GM12878 (cell line): Measurements from ENCODE around the gene RNF31. TPM values are rescaled to one million over a fixed set of nuclear protein-coding genes. Genes with fewer than 3 reads are reported as not detected.

Experiments used
- ATAC-seq: fragments of 200-7000 bp; cut with Tn5 transposase; 3 replicates; pipeline ENCODE4 v1.9.1; 2020; ENCODE audit warnings: mild to moderate bottlenecking, moderate library complexity
- BruUV-seq: library from RNA; stranded (reverse); fragments of 400-500 nt; replicated peaks from 2 replicates; lab custom pipeline; 2021; lab: Mats Ljungman, UMichigan
- CTCF ChIA-PET: fragments of 300-600 bp; sonication (Branson Sonifier 250); formaldehyde crosslinking; extraction: SDS; loops from one replicate; lab custom pipeline; 2021; ENCODE audit warnings: inconsistent platforms; lab: Yijun Ruan, JAX
- POLR2A ChIA-PET: fragments of 350-600 bp; formaldehyde crosslinking; extraction: SDS; loops from one replicate; lab custom pipeline; 2021; ENCODE audit warnings: inconsistent platforms; lab: Charles Lee
- RAD21 ChIA-PET: fragments of 300-600 bp; sonication (Branson Sonifier 250); formaldehyde crosslinking; loops from one replicate; lab custom pipeline; 2023; ENCODE audit warnings: antibody characterized with exemption; ENCODE audit not compliant: unreplicated experiment; lab: Charles Lee
- SMC1A ChIA-PET: fragments of 300-600 bp; sonication (Branson Sonifier 250); formaldehyde crosslinking; loops from one replicate; lab custom pipeline; 2023; ENCODE audit not compliant: unreplicated experiment, uncharacterized antibody; lab: Charles Lee
- DNase-seq: peaks from one replicate; pipeline ENCODE4 v3.0.0-alpha.2; 2011; ENCODE audit warnings: low read depth, low spot score
- FAIRE-seq: peaks from 3 replicates; lab custom pipeline; 2011; peaks lifted over from hg19 to GRCh38; lab: Jason Lieb, UNC
- H2AFZ ChIP-seq: 2 replicates; pipeline ENCODE4 v1.6.0; 2011; ENCODE audit warnings: low read depth, low read length, control low read depth; ENCODE audit not compliant: control insufficient read depth
- H3K27ac ChIP-seq: 2 replicates; pipeline ENCODE4 v1.5.1; 2011; ENCODE audit warnings: control low read depth; ENCODE audit not compliant: control insufficient read depth, insufficient read depth
- H3K27me3 ChIP-seq, 2 experiments: replicated peaks in 1 of 2; 2 replicates each; pipeline versions ENCODE4 v1.6.0 to v1.6.1; 2011; ENCODE audit warnings: low read length in 1 of 2; ENCODE audit not compliant: control insufficient read depth in 2 of 2, insufficient read depth in 2 of 2
- H3K36me3 ChIP-seq, 2 experiments: 2 replicates each; pipeline ENCODE4 v1.5.1; 2011; ENCODE audit warnings: low read length in 1 of 2; ENCODE audit not compliant: control insufficient read depth in 2 of 2, insufficient read depth in 2 of 2
- H3K4me1 ChIP-seq: 2 replicates; pipeline ENCODE4 v1.6.1; 2011; ENCODE audit warnings: mild to moderate bottlenecking, low read length, moderate library complexity, mixed read lengths; ENCODE audit not compliant: control insufficient read depth, insufficient read depth
- H3K4me2 ChIP-seq: 2 replicates; pipeline ENCODE4 v1.6.0; 2011; ENCODE audit warnings: control low read depth; ENCODE audit not compliant: control insufficient read depth, insufficient read depth
- H3K4me3 ChIP-seq: fragments of 200-600 bp; sonication (generic); 2 replicates; pipeline ENCODE4 v1.5.1; 2016
- H3K79me2 ChIP-seq: 2 replicates; pipeline ENCODE4 v1.6.0; 2011; ENCODE audit warnings: low read length; ENCODE audit not compliant: control insufficient read depth, insufficient read depth
- H3K9ac ChIP-seq: 2 replicates; pipeline ENCODE4 v1.8.0; 2011; ENCODE audit warnings: low read length, control low read depth, mixed read lengths; ENCODE audit not compliant: control insufficient read depth, insufficient read depth
- H3K9me3 ChIP-seq: replicated peaks from 3 replicates; pipeline ENCODE4 v1.5.1; 2011; ENCODE audit warnings: mild to moderate bottlenecking, low read length; ENCODE audit not compliant: control insufficient read depth, insufficient read depth
- H4K20me1 ChIP-seq: 2 replicates; pipeline ENCODE4 v1.6.0; 2011; ENCODE audit not compliant: control insufficient read depth, insufficient read depth
- TBL1XR1 ChIP-seq: IDR thresholded peaks from 2 replicates; pipeline ENCODE4 v1.6.1; 2012; ENCODE audit warnings: low read depth, low read length, improper control_type of control experiment
- WGBS: methylation state at CpG from one replicate; pipeline ENCODE4 v1.1.6; 2016; ENCODE audit warnings: low lambda C conversion rate; ENCODE audit not compliant: insufficient replicate concordance, insufficient coverage; ENCODE audit errors: missing lambda C conversion rate; 5-methylcytosine and 5-hydroxymethylcytosine counted together
- in situ Hi-C: fragments of 300-500 bp; cut with MboI; formaldehyde crosslinking; loops from 9 replicates; pipeline ENCODE4 v1.14.3; 2018; ENCODE audit warnings: mixed read lengths
- intact Hi-C: fragments of 100-400 bp; cut with micrococcal nuclease; formaldehyde crosslinking; loops from one replicate; pipeline ENCODE4 v1.14.2; 2022; ENCODE audit not compliant: unreplicated experiment
- polyA plus RNA-seq, 11 experiments: library from polyadenylated mRNA; depleted of rRNA in 4 of 11; unstranded in 6 of 11; stranded (reverse) in 5 of 11; fragments of >200 nt; fragmentation: Nextera tagmentation in 4 of 11; fragmentation: Illumina TruSeq in 1 of 11; extraction: Ambion mirVana in 4 of 11; extraction: Trizol in 1 of 11; gene quantifications; 1 replicate in 1 of 11; 2 replicates in 10 of 11; pipeline versions ENCODE4 v1.2.1 to v1.2.3, GENCODE V29; 2011 to 2016; ENCODE audit warnings: inconsistent platforms in 2 of 11, missing spikeins in 2 of 11, low read depth in 1 of 11
- total RNA-seq, 4 experiments: library from RNA; depleted of rRNA in 3 of 4; stranded (reverse); fragments of >200 nt in 3 of 4; fragmentation: Illumina TruSeq in 1 of 4; extraction: Trizol in 1 of 4; gene quantifications; 2 replicates each; pipeline versions ENCODE4 v1.2.1 to v1.2.3, GENCODE V29; 2013 to 2021
- TF ChIP-seq, protein P1 (sequence below): fragments of 450-650 bp; IDR thresholded peaks from 2 replicates; pipeline ENCODE4 v1.6.1; 2016; ENCODE audit warnings: mild to moderate bottlenecking

The RNF31 gene
- total and polyA plus RNA-seq, 10 of the 15 experiments (the other 5 are each of a cell fraction or from before 2014, with no cell fraction given) = 8.5 to 92.7 (median 52.0) TPM

DNA sequence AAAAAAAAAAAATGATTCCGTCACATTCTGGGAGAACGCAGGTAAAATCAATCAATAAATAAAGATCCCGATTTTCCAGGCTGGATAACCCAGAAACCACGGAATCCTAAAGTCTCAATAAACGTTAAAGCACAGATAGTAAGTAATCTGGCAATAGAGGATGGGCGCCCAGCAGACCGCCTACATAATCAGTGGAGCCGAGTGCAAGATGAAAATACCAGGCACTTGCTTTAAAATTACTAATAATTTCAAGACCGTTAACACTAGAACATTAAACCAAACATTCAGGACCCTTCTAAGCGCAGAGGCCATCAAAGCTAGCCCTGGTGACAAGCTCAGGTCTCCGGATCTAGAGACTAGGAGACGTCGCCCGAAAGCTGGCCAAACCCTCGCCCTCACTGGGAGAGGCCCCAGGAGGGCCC lies 33.9 kb upstream of the RNF31 start:
- H2AFZ ChIP-seq = peak overlapping the region; percentile 76
- peak; percentile 5 for ATAC-seq
- intact Hi-C loops = no loop called here
- in situ Hi-C loops = loop anchor here (25.0 kb wide), 1 partner anchor 801 kb away; the partner anchor contains the start of genes BCL2L2, PABPN1 and PPP1R3E
- CTCF ChIA-PET = interaction anchor here (0.8 to 5.9 kb wide), 10 partner anchors 13 to 693 kb away, joined by 3 to 39 read pairs (median 12); partner anchors contain the start of genes IRF9, PCK2, PSME1 and PSME2
- no peaks in the 10 kb centered on the region for H3K9me3 ChIP-seq
- SMC1A ChIA-PET = interaction anchor here (0.8 to 7.7 kb wide), 16 partner anchors 12 to 220 kb away, joined by 3 to 70 read pairs (median 6); partner anchors contain the start of genes CHMP4A, EMC9, IRF9 and PCK2
- H3K9ac ChIP-seq = peak overlapping the region; percentile 98
- peaks cover 24% of the 10 kb centered on the region for H3K79me2 ChIP-seq
- no peak for TF ChIP-seq TBL1XR1
- TF ChIP-seq, protein P1, sequence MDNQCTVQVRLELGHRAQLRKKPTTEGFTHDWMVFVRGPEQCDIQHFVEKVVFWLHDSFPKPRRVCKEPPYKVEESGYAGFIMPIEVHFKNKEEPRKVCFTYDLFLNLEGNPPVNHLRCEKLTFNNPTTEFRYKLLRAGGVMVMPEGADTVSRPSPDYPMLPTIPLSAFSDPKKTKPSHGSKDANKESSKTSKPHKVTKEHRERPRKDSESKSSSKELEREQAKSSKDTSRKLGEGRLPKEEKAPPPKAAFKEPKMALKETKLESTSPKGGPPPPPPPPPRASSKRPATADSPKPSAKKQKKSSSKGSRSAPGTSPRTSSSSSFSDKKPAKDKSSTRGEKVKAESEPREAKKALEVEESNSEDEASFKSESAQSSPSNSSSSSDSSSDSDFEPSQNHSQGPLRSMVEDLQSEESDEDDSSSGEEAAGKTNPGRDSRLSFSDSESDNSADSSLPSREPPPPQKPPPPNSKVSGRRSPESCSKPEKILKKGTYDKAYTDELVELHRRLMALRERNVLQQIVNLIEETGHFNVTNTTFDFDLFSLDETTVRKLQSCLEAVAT = peak; percentile 17; the same call in 1 of the 2 replicates
- TSS peak; percentile 90 for BruUV-seq
- 20% methylated on average over 15 of the region's 15 CpGs for WGBS
- H4K20me1 ChIP-seq = no peaks in the 10 kb centered on the region
- peak overlapping the region; percentile 89 for H3K4me3 ChIP-seq
- no peak for FAIRE-seq
- POLR2A ChIA-PET = interaction anchor here (0.8 to 17.1 kb wide), 12 partner anchors 12 to 133 kb away, joined by 3 to 276 read pairs (median 9); partner anchors contain the start of genes EMC9, FITM1, IRF9 and PCK2
- H3K4me1 ChIP-seq = peaks cover 12% of the 10 kb centered on the region
- no peak for DNase-seq
- H3K36me3 ChIP-seq = peaks cover 5 to 11% of the 10 kb centered on the region in 2 experiments
- no peaks in the 10 kb centered on the region for H3K27me3 ChIP-seq
- RAD21 ChIA-PET = interaction anchor here (1.4 to 5.8 kb wide), 11 partner anchors 11 to 134 kb away, joined by 4 to 69 read pairs (median 12); partner anchors contain the start of genes EMC9, IRF9, PCK2 and PSME1
- peak overlapping the region; percentile 94 for H3K27ac ChIP-seq
- peak overlapping the region; percentile 94 for H3K4me2 ChIP-seq
